ENCODE data around the gene HMOX2. TPM values are rescaled to one million over a fixed set of nuclear protein-coding genes. Genes with fewer than 3 reads are reported as not detected.
A peak's percentile ranks its signal among the peaks of the same experiment; 100 is the strongest.

HMOX2 gene
- total and polyA plus RNA-seq, 7 donors, result 20.8 to 49.0 (median 23.3) TPM

GRCh38 chr16:4523686-4524085 is 47.5 kb downstream of the HMOX2 start:
- no peak for TF ChIP-seq CTCF (IDR thresholded peaks at IDR 0.05)
- Histone ChIP-seq H3K27ac (peak overlapping the region; percentile 66), H3K9me3 (no peaks in the 10 kb centered on the region), H3K4me3 (no peak overlapping the region), H3K4me1 (peaks cover 39% of the 10 kb centered on the region), H3K36me3 (ENCODE audit: insufficient read depth in 1 of 2, low read depth in 1 of 2) (no peaks in the 10 kb centered on the region), H3K27me3 (ENCODE audit: insufficient read depth in 3 of 3, low read length in 2 of 3) (no peaks in the 10 kb centered on the region)
- DNase-seq (no peak), ATAC-seq (no peak)
- 67 to 100% (median 76%) methylated on average over 4 of the region's 4 CpGs for WGBS, 3 donors
- intact Hi-C loops (cut with DNase I), result no loop called here

- intact Hi-C loops (cut with DNase I), result no loop called here
- no peak for TF ChIP-seq CTCF (IDR thresholded peaks at IDR 0.05)
- Histone ChIP-seq H3K4me3 (no peak overlapping the region), H3K27ac (peak overlapping the region; percentile 66), H3K36me3 (ENCODE audit: insufficient read depth in 1 of 2, low read depth in 1 of 2) (no peaks in the 10 kb centered on the region), H3K27me3 (ENCODE audit: insufficient read depth in 3 of 3, low read length in 2 of 3) (no peaks in the 10 kb centered on the region), H3K9me3 (no peaks in the 10 kb centered on the region), H3K4me1 (peaks cover 48% of the 10 kb centered on the region)
- DNase-seq (no peak), ATAC-seq (no peak)
Measured at GRCh38 chr16:4524571-4524970, 48.4 kb downstream of the HMOX2 start.

GRCh38 chr16:4525069-4525468 is 48.9 kb downstream of the HMOX2 start:
- Histone ChIP-seq H3K27me3 (ENCODE audit: insufficient read depth in 3 of 3, low read length in 2 of 3) (no peaks in the 10 kb centered on the region), H3K4me3 (no peak overlapping the region), H3K36me3 (ENCODE audit: insufficient read depth in 1 of 2, low read depth in 1 of 2) (no peaks in the 10 kb centered on the region), H3K4me1 (peaks cover 53% of the 10 kb centered on the region), H3K27ac (peak overlapping the region; percentile 66), H3K9me3 (no peaks in the 10 kb centered on the region)
- 29 to 49% (median 37%) methylated on average over 7 of the region's 7 CpGs for WGBS, 3 donors
- intact Hi-C loops (cut with DNase I), result no loop called here
- no peak for TF ChIP-seq CTCF (IDR thresholded peaks at IDR 0.05)
- DNase-seq (peak in 1 of 2 donors; percentile 72), ATAC-seq (peak in 2 of 4 donors; percentile 23 to 27)

- WGBS, 3 donors, result 49 to 67% (median 57%) methylated on average over 13 of the region's 13 CpGs
- Histone ChIP-seq H3K9me3 (no peaks in the 10 kb centered on the region), H3K4me1 (peaks cover 53% of the 10 kb centered on the region), H3K4me3 (no peak overlapping the region), H3K36me3 (ENCODE audit: insufficient read depth in 1 of 2, low read depth in 1 of 2) (no peaks in the 10 kb centered on the region), H3K27me3 (ENCODE audit: insufficient read depth in 3 of 3, low read length in 2 of 3) (no peaks in the 10 kb centered on the region), H3K27ac (peak overlapping the region; percentile 66)
- intact Hi-C loops (cut with DNase I), result no loop called here
- ATAC-seq (no peak), DNase-seq (no peak)
- TF ChIP-seq CTCF (IDR thresholded peaks at IDR 0.05), result no peak
Measured at GRCh38 chr16:4525634-4526277, 49.6 kb downstream of the HMOX2 start.

Measured in psoas muscle (tissue), 8 donors.